WTC11 (cell line): ENCODE measurements around the gene COL3A1.

ENCODE experiments used
- CTCF ChIP-seq: fragments of 200-600 bp; IDR thresholded peaks from 2 replicates; pipeline ENCODE4 v1.8.0; 2022; ENCODE audit warnings: antibody characterized with exemption
- GABPB1 ChIP-seq: sonication (generic); formaldehyde crosslinking; IDR thresholded peaks from 2 replicates; pipeline ENCODE4 v1.8.1; 2023; ENCODE audit warnings: mild to moderate bottlenecking, missing genetic modification reagents
- HMGXB4 ChIP-seq: sonication (generic); formaldehyde crosslinking; IDR thresholded peaks from 2 replicates; pipeline ENCODE4 v1.8.1; 2023; ENCODE audit warnings: mild to moderate bottlenecking, moderate library complexity, missing genetic modification reagents
- IRF2 ChIP-seq: sonication (generic); formaldehyde crosslinking; IDR thresholded peaks from 2 replicates; pipeline ENCODE4 v1.8.0; 2022; ENCODE audit warnings: low read depth, missing genetic modification reagents, borderline replicate concordance
- KAT7 ChIP-seq: sonication (generic); formaldehyde crosslinking; IDR thresholded peaks from 2 replicates; pipeline ENCODE4 v1.8.1; 2023; ENCODE audit warnings: missing genetic modification reagents, mild to moderate bottlenecking, borderline replicate concordance
- MYBL2 ChIP-seq: sonication (generic); formaldehyde crosslinking; IDR thresholded peaks from 2 replicates; pipeline ENCODE4 v1.8.1; 2023; ENCODE audit warnings: mild to moderate bottlenecking, moderate library complexity, missing genetic modification reagents
- NFYB ChIP-seq: sonication (generic); formaldehyde crosslinking; conservative IDR thresholded peaks from 2 replicates; pipeline ENCODE4 v1.8.0; 2022; ENCODE audit warnings: low read depth, missing genetic modification reagents
- OVOL2 ChIP-seq: fragments of 250-450 bp; sonication (Bioruptor Pico); IDR thresholded peaks from 2 replicates; pipeline ENCODE4 v1.9.0; 2021; ENCODE audit warnings: mild to moderate bottlenecking, borderline replicate concordance
- PREB ChIP-seq: sonication (generic); formaldehyde crosslinking; IDR thresholded peaks from 2 replicates; pipeline ENCODE4 v1.8.1; 2022; ENCODE audit warnings: mild to moderate bottlenecking, missing genetic modification reagents, moderate library complexity, borderline replicate concordance
- RELA ChIP-seq: sonication (generic); formaldehyde crosslinking; IDR thresholded peaks from 2 replicates; pipeline ENCODE4 v1.8.1; 2022; ENCODE audit warnings: missing genetic modification reagents, mild to moderate bottlenecking, borderline replicate concordance
- TEAD4 ChIP-seq: sonication (generic); formaldehyde crosslinking; IDR thresholded peaks from 2 replicates; pipeline ENCODE4 v1.8.0; 2022; ENCODE audit warnings: mild to moderate bottlenecking, missing genetic modification reagents
- ZNF396 ChIP-seq: fragments of 250-450 bp; sonication (Bioruptor Pico); IDR thresholded peaks from 2 replicates; pipeline ENCODE4 v1.8.0; 2021; ENCODE audit warnings: mild to moderate bottlenecking, moderate library complexity, borderline replicate concordance
- ZNF512 ChIP-seq: sonication (generic); formaldehyde crosslinking; IDR thresholded peaks from 2 replicates; pipeline ENCODE4 v1.8.1; 2022; ENCODE audit warnings: missing genetic modification reagents, borderline replicate concordance
- TF ChIP-seq, protein P1 (sequence below): sonication (generic); formaldehyde crosslinking; IDR thresholded peaks from 2 replicates; pipeline ENCODE4 v1.8.0; 2023; ENCODE audit warnings: mild to moderate bottlenecking, missing genetic modification reagents

- no peak for TF ChIP-seq CTCF
- no peak for TF ChIP-seq OVOL2
- TF ChIP-seq, protein P1, sequence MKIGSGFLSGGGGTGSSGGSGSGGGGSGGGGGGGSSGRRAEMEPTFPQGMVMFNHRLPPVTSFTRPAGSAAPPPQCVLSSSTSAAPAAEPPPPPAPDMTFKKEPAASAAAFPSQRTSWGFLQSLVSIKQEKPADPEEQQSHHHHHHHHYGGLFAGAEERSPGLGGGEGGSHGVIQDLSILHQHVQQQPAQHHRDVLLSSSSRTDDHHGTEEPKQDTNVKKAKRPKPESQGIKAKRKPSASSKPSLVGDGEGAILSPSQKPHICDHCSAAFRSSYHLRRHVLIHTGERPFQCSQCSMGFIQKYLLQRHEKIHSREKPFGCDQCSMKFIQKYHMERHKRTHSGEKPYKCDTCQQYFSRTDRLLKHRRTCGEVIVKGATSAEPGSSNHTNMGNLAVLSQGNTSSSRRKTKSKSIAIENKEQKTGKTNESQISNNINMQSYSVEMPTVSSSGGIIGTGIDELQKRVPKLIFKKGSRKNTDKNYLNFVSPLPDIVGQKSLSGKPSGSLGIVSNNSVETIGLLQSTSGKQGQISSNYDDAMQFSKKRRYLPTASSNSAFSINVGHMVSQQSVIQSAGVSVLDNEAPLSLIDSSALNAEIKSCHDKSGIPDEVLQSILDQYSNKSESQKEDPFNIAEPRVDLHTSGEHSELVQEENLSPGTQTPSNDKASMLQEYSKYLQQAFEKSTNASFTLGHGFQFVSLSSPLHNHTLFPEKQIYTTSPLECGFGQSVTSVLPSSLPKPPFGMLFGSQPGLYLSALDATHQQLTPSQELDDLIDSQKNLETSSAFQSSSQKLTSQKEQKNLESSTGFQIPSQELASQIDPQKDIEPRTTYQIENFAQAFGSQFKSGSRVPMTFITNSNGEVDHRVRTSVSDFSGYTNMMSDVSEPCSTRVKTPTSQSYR (CRISPR knock-in tag): no peak
- TF ChIP-seq PREB: no peak
- no peak for TF ChIP-seq MYBL2 (CRISPR knock-in tag)
- TF ChIP-seq ZNF396 (CRISPR knock-in tag): no peak
- no peak for TF ChIP-seq GABPB1 (CRISPR knock-in tag)
- no peak for TF ChIP-seq IRF2 (CRISPR knock-in tag)
- no peak for TF ChIP-seq RELA (CRISPR knock-in tag)
- no peak for TF ChIP-seq TEAD4 (CRISPR knock-in tag)
- TF ChIP-seq KAT7 (CRISPR knock-in tag): no peak
- TF ChIP-seq NFYB (CRISPR knock-in tag): no peak
- TF ChIP-seq HMGXB4: no peak
- no peak for TF ChIP-seq ZNF512
Measured at GRCh38 chr2:188984065-188984491, 9.9 kb downstream of the COL3A1 start.
